ENCODE measurements around the gene SIAH2. TPM values are rescaled to one million over a fixed set of nuclear protein-coding genes. Genes with fewer than 3 reads are reported as not detected.

Gene SIAH2
- total RNA-seq, 1 experiment from 2014 or later = 24.0 TPM

GRCh38 chr3:150736316-150736719, 26.7 kb downstream of the SIAH2 start (continued):
- no peak for TF ChIP-seq CTCF (IDR thresholded peaks at IDR 0.05)

- no TSS peak for BruUV-seq (replicated peaks)
- H3K4me1 ChIP-seq (ENCODE audit: control insufficient read depth, insufficient read depth, low read length) = no peaks in the 10 kb centered on the region
- no peaks in the 10 kb centered on the region for H3K36me3 ChIP-seq (ENCODE audit: control insufficient read depth, insufficient read depth, low read length)
- ATAC-seq (peak; percentile 64), DNase-seq (ENCODE audit: low read depth, low spot score) (no peak)
- in situ Hi-C loops (cut with HindIII; ENCODE audit: low pct_unique_long_range_greater_than_20kb, low sequenced_read_pairs) (no loop called here), intact Hi-C loops (cut with micrococcal nuclease; ENCODE audit: unreplicated experiment) (no loop called here)
- H3K4me3 ChIP-seq (ENCODE audit: low read depth in 2 of 2, low read length in 2 of 2) = no peak overlapping the region
- no peak overlapping the region for H3K27ac ChIP-seq (ENCODE audit: low read length)
- H3K27me3 ChIP-seq (ENCODE audit: control insufficient read depth, insufficient read depth, low read length) = no peaks in the 10 kb centered on the region
- no peak for TF ChIP-seq TCF7L2 (IDR thresholded peaks at IDR 0.05; ENCODE audit: low read depth, low read length)
- no peak for TF ChIP-seq SIN3A (IDR thresholded peaks at IDR 0.05; ENCODE audit: borderline replicate concordance, insufficient read depth, low read depth, low read length)
- no peak for TF ChIP-seq CTCF (IDR thresholded peaks at IDR 0.05)
- no peak for TF ChIP-seq REST (IDR thresholded peaks at IDR 0.05; ENCODE audit: insufficient read depth in 1 of 2, low read depth in 2 of 2, low read length in 1 of 2)
- TF ChIP-seq POLR2AphosphoS5 (IDR thresholded peaks at IDR 0.05; ENCODE audit: low read depth, low read length) = no peak
- ChIA-PET CTCF (no interaction called here), POLR2A (no interaction called here)
- H3K9me3 ChIP-seq (ENCODE audit: control insufficient read depth, insufficient read depth, low read depth, low read length) = no peaks in the 10 kb centered on the region
Observed at GRCh38 chr3:150734795-150735119, 28.2 kb downstream of the SIAH2 start.

GRCh38 chr3:150733936-150734794, 28.8 kb downstream of the SIAH2 start:
- no peaks in the 10 kb centered on the region for H3K36me3 ChIP-seq (ENCODE audit: control insufficient read depth, insufficient read depth, low read length)
- no peak overlapping the region for H3K4me3 ChIP-seq (ENCODE audit: low read depth in 2 of 2, low read length in 2 of 2)
- ChIA-PET POLR2A (no interaction called here), CTCF (no interaction called here)
- no peak for DNase-seq (ENCODE audit: low read depth, low spot score)
- H3K27me3 ChIP-seq (ENCODE audit: control insufficient read depth, insufficient read depth, low read length) = no peaks in the 10 kb centered on the region
- no peaks in the 10 kb centered on the region for H3K4me1 ChIP-seq (ENCODE audit: control insufficient read depth, insufficient read depth, low read length)
- H3K27ac ChIP-seq (ENCODE audit: low read length) = no peak overlapping the region
- BruUV-seq (replicated peaks) = no TSS peak
- no peaks in the 10 kb centered on the region for H3K9me3 ChIP-seq (ENCODE audit: control insufficient read depth, insufficient read depth, low read depth, low read length)
- intact Hi-C loops (cut with micrococcal nuclease; ENCODE audit: unreplicated experiment) (no loop called here), in situ Hi-C loops (cut with HindIII; ENCODE audit: low pct_unique_long_range_greater_than_20kb, low sequenced_read_pairs) (no loop called here)
- no peak for TF ChIP-seq SIN3A (IDR thresholded peaks at IDR 0.05; ENCODE audit: borderline replicate concordance, insufficient read depth, low read depth, low read length)
- TF ChIP-seq TCF7L2 (IDR thresholded peaks at IDR 0.05; ENCODE audit: low read depth, low read length) = no peak
- no peak for TF ChIP-seq REST (IDR thresholded peaks at IDR 0.05; ENCODE audit: insufficient read depth in 1 of 2, low read depth in 2 of 2, low read length in 1 of 2)
- TF ChIP-seq POLR2AphosphoS5 (IDR thresholded peaks at IDR 0.05; ENCODE audit: low read depth, low read length) = no peak
- no peak for TF ChIP-seq CTCF (IDR thresholded peaks at IDR 0.05)
- peak; percentile 35 for ATAC-seq
